Measurements from ENCODE around the gene ZNF580. TPM values are rescaled to one million over a fixed set of nuclear protein-coding genes. Genes with fewer than 3 reads are reported as not detected.

ZNF580 gene
- total and polyA plus RNA-seq, 7 donors, result 10.4 to 45.5 (median 24.0) TPM

- intact Hi-C loops (cut with DNase I), result no loop called here
- no peaks in the 10 kb centered on the region for H3K27me3 ChIP-seq
- H3K36me3 ChIP-seq, result peaks cover 10 to 66% (median 46%) of the 10 kb centered on the region in 4 donors
- no peak overlapping the region for H3K27ac ChIP-seq
- H3K4me3 ChIP-seq, result no peak overlapping the region
- DNase-seq, result no peak
- no peak for TF ChIP-seq POLR2AphosphoS5 (IDR thresholded peaks at IDR 0.05)
- no peak for TF ChIP-seq POLR2A (IDR thresholded peaks at IDR 0.05)
- no peak for TF ChIP-seq CTCF (IDR thresholded peaks at IDR 0.05)
- no peak for TF ChIP-seq EP300 (IDR thresholded peaks at IDR 0.05)
- WGBS, 2 donors, result 87 to 93% methylated on average over 9 of the region's 9 CpGs
- no peaks in the 10 kb centered on the region for H3K9me3 ChIP-seq
- H3K4me1 ChIP-seq, result peaks cover 0 to 40% (median 21%) of the 10 kb centered on the region in 4 donors
Observed at GRCh38 chr19:55681131-55682092, 40.6 kb downstream of the ZNF580 start.

GRCh38 chr19:55683449-55684261 is 42.9 kb downstream of the ZNF580 start:
- TF ChIP-seq EP300 (IDR thresholded peaks at IDR 0.05) (no peak), POLR2AphosphoS5 (IDR thresholded peaks at IDR 0.05) (no peak), CTCF (IDR thresholded peaks at IDR 0.05) (no peak), POLR2A (IDR thresholded peaks at IDR 0.05) (no peak)
- Histone ChIP-seq H3K4me1 (peaks cover 0 to 25% (median 6%) of the 10 kb centered on the region in 4 donors), H3K4me3 (no peak overlapping the region), H3K27ac (no peak overlapping the region), H3K27me3 (no peaks in the 10 kb centered on the region), H3K36me3 (peaks cover 10 to 79% (median 47%) of the 10 kb centered on the region in 4 donors), H3K9me3 (no peaks in the 10 kb centered on the region)
- intact Hi-C loops (cut with DNase I), result no loop called here
- WGBS, 2 donors, result 19 to 74% methylated on average over 22 of the region's 22 CpGs
- DNase-seq, result no peak

- intact Hi-C loops (cut with DNase I), result no loop called here
- H3K27me3 ChIP-seq, result no peaks in the 10 kb centered on the region
- H3K27ac ChIP-seq, result no peak overlapping the region
- 92 to 96% methylated on average over 60 of the region's 60 CpGs for WGBS, 2 donors
- H3K4me3 ChIP-seq, result no peak overlapping the region
- peaks cover 0 to 14% (median 0%) of the 10 kb centered on the region in 4 donors for H3K4me1 ChIP-seq
- no peak for DNase-seq
- no peaks in the 10 kb centered on the region for H3K9me3 ChIP-seq
- no peak for TF ChIP-seq POLR2A (IDR thresholded peaks at IDR 0.05)
- TF ChIP-seq CTCF (IDR thresholded peaks at IDR 0.05), result no peak
- no peak for TF ChIP-seq EP300 (IDR thresholded peaks at IDR 0.05)
- TF ChIP-seq POLR2AphosphoS5 (IDR thresholded peaks at IDR 0.05), result no peak
- peaks cover 20 to 79% (median 43%) of the 10 kb centered on the region in 4 donors for H3K36me3 ChIP-seq
Observed at GRCh38 chr19:55684946-55685681, 44.3 kb downstream of the ZNF580 start.

GRCh38 chr19:55685776-55686175 is 45.0 kb downstream of the ZNF580 start:
- DNase-seq, result no peak
- H3K27ac ChIP-seq, result no peak overlapping the region
- 86 to 94% methylated on average over 6 of the region's 6 CpGs for WGBS, 2 donors
- no peaks in the 10 kb centered on the region for H3K27me3 ChIP-seq
- H3K36me3 ChIP-seq, result peaks cover 23 to 79% (median 45%) of the 10 kb centered on the region in 4 donors
- H3K9me3 ChIP-seq, result no peaks in the 10 kb centered on the region
- intact Hi-C loops (cut with DNase I), result no loop called here
- peaks cover 0 to 7% (median 0%) of the 10 kb centered on the region in 4 donors for H3K4me1 ChIP-seq
- TF ChIP-seq EP300 (IDR thresholded peaks at IDR 0.05) (no peak), CTCF (IDR thresholded peaks at IDR 0.05) (no peak), POLR2AphosphoS5 (IDR thresholded peaks at IDR 0.05) (no peak), POLR2A (IDR thresholded peaks at IDR 0.05) (no peak)
- H3K4me3 ChIP-seq, result no peak overlapping the region

All from sigmoid colon (tissue), 7 donors.